PC-3 (cell line): ENCODE results near the gene LMX1A. TPM values are rescaled to one million over a fixed set of nuclear protein-coding genes. Genes with fewer than 3 reads are reported as not detected.

Source experiments
- ATAC-seq: fragments of 200-7000 bp; cut with Tn5 transposase; 2 replicates; pipeline ENCODE4 v1.9.1; 2020; ENCODE audit warnings: mild to moderate bottlenecking, moderate library complexity
- BruUV-seq: library from RNA; stranded (reverse); fragments of 400-500 nt; replicated peaks from 2 replicates; lab custom pipeline; 2021; lab: Mats Ljungman, UMichigan
- CTCF ChIA-PET: fragments of 300-600 bp; sonication (Branson Sonifier 250); formaldehyde crosslinking; loops from one replicate; lab custom pipeline; 2022; ENCODE audit warnings: antibody characterized with exemption; lab: Charles Lee
- POLR2A ChIA-PET: fragments of 300-600 bp; sonication (Branson Sonifier 250); formaldehyde crosslinking; loops from one replicate; lab custom pipeline; 2022; ENCODE audit warnings: antibody characterized with exemption; ENCODE audit not compliant: unreplicated experiment; lab: Charles Lee
- DNase-seq: peaks from one replicate; pipeline ENCODE4 v3.0.0-alpha.2; 2015
- H2AFZ ChIP-seq: fragments of 300-600 bp; sonication (generic); 2 replicates; pipeline ENCODE4 v1.6.0; 2016; ENCODE audit warnings: antibody characterized with exemption, low read length
- H3F3A ChIP-seq: fragments of 300-600 bp; sonication (generic); one replicate; pipeline ENCODE4 v1.6.0; 2017; ENCODE audit warnings: antibody characterized with exemption, low read length, control low read depth, mild to moderate bottlenecking; ENCODE audit not compliant: unreplicated experiment
- H3K27ac ChIP-seq: fragments of 300-600 bp; sonication (generic); 2 replicates; pipeline ENCODE4 v1.5.1; 2016; ENCODE audit warnings: mild to moderate bottlenecking, low read length
- H3K27me3 ChIP-seq: fragments of 300-600 bp; sonication (generic); 2 replicates; pipeline ENCODE4 v1.6.1; 2016; ENCODE audit warnings: low read length, mixed read lengths
- H3K36me3 ChIP-seq: fragments of 300-600 bp; sonication (generic); 2 replicates; pipeline ENCODE4 v1.6.1; 2016; ENCODE audit warnings: low read depth, mixed run types, low read length, mixed read lengths
- H3K4me1 ChIP-seq: fragments of 300-600 bp; sonication (generic); 2 replicates; pipeline ENCODE4 v1.5.1; 2016; ENCODE audit warnings: low read length; ENCODE audit not compliant: insufficient read depth
- H3K4me2 ChIP-seq: fragments of 300-600 bp; sonication (generic); 2 replicates; pipeline ENCODE4 v1.6.0; 2016; ENCODE audit warnings: low read length
- H3K4me3 ChIP-seq: fragments of 300-600 bp; sonication (generic); 2 replicates; pipeline ENCODE4 v1.5.1; 2016; ENCODE audit warnings: mild to moderate bottlenecking, low read length, mixed read lengths
- H3K79me2 ChIP-seq: fragments of 300-600 bp; sonication (generic); 2 replicates; pipeline ENCODE4 v1.6.1; 2017; ENCODE audit warnings: low read length, mixed read lengths
- H3K9ac ChIP-seq: fragments of 300-600 bp; sonication (generic); 2 replicates; pipeline ENCODE4 v1.6.0; 2016; ENCODE audit warnings: mild to moderate bottlenecking, low read length
- H3K9me2 ChIP-seq: fragments of 300-600 bp; sonication (generic); replicated peaks from 2 replicates; pipeline ENCODE4 v1.6.1; 2016; ENCODE audit warnings: mixed run types, low read length, mixed read lengths
- H3K9me3 ChIP-seq: fragments of 300-600 bp; sonication (generic); 2 replicates; pipeline ENCODE4 v1.6.1; 2016; ENCODE audit warnings: low read length, mixed read lengths
- H4K20me1 ChIP-seq: fragments of 300-600 bp; sonication (generic); 2 replicates; pipeline ENCODE4 v1.6.1; 2016; ENCODE audit warnings: low read length, mixed read lengths
- EZH2 ChIP-seq: fragments of 300-600 bp; sonication (generic); IDR thresholded peaks from one replicate; pipeline ENCODE4 v1.6.1; 2017; ENCODE audit warnings: antibody characterized with exemption, mild to moderate bottlenecking, low read length; ENCODE audit not compliant: unreplicated experiment
- EZH2phosphoT487 ChIP-seq: fragments of 300-600 bp; sonication (generic); IDR thresholded peaks from 2 replicates; pipeline ENCODE4 v1.6.1; 2018; ENCODE audit warnings: mild to moderate bottlenecking, antibody characterized with exemption, low read length, borderline replicate concordance
- intact Hi-C: fragments of 100-400 bp; cut with micrococcal nuclease; formaldehyde crosslinking; loops from 2 replicates; pipeline ENCODE4 v1.9.0; 2023
- total RNA-seq: library from RNA; depleted of rRNA; stranded (reverse); fragments of >200 nt; gene quantifications from 2 replicates; pipeline ENCODE4 v1.2.3, GENCODE V29; 2014
- TF ChIP-seq, protein P1 (sequence below): fragments of 300-600 bp; sonication (generic); conservative IDR thresholded peaks from 2 replicates; pipeline ENCODE4 v1.5.1; 2017; ENCODE audit warnings: antibody characterized with exemption, low read depth, mild to moderate bottlenecking, low read length

LMX1A gene
- total RNA-seq, 1 experiment from 2014 or later = not detected

DNA sequence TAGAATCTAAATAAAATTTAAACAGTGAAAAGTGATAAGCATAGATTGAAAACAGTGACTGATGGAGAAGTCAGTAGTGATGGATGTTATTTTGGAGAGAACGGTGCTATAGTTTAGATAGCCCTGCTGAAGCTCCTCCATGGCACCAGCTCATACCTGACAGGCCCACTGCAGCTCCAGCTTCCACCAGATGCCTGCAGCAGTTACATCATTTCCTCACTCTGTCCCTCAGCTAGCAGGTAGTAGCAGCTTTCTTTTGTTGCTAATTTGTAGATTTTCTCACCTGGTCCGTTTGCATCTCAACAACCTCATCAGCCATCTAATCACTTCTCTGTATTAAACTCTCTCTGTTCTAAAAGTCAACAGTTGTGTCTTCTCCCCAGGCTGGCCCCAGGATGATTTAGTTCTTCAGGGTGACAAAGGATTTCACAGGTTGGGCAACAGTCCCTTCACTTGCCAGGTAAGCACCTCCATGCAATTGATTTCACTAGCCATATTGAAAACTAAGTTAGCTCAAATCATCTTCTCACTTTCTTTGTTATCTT is 128.3 kb downstream of the LMX1A start:
- H2AFZ ChIP-seq = no peak overlapping the region
- peaks cover 5% of the 10 kb centered on the region; the same call in 1 of the 2 replicates for H3K9me2 ChIP-seq
- no peak overlapping the region for H3K4me2 ChIP-seq
- H3K27me3 ChIP-seq = peaks cover 33% of the 10 kb centered on the region
- no peak for TF ChIP-seq EZH2phosphoT487
- ChIA-PET POLR2A (no interaction called here), CTCF (no interaction called here)
- DNase-seq (no peak), ATAC-seq (no peak)
- BruUV-seq = no TSS peak
- no peaks in the 10 kb centered on the region for H4K20me1 ChIP-seq
- H3K9ac ChIP-seq = no peak overlapping the region
- H3K4me1 ChIP-seq = no peaks in the 10 kb centered on the region
- no peaks in the 10 kb centered on the region for H3K36me3 ChIP-seq
- no peaks in the 10 kb centered on the region for H3K9me3 ChIP-seq
- no peaks in the 10 kb centered on the region for H3K79me2 ChIP-seq
- no peak overlapping the region for H3K4me3 ChIP-seq
- H3K27ac ChIP-seq = no peak overlapping the region
- no peaks in the 10 kb centered on the region for H3F3A ChIP-seq
- intact Hi-C loops = no loop called here

DNA sequence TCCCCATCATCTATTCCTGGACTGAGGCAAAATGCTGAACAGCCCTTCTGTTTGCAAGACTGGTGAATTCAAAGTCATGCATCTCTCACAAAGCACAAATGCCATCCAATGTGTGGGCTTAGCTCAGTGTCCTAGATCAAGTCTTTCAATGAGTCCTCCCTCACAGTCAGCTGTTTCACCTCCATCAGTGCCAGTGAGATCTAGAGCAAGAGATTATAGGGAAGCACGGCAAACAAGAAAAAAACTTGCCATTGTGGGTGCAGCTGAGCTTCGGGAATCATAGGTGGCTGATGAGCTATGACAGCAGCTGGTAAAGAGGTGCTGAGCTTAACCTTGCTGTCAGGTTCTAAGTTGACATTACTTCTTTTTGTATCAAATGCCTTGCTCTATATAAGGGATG is 130.2 kb downstream of the LMX1A start:
- Histone ChIP-seq H3K9me3 (no peaks in the 10 kb centered on the region), H4K20me1 (no peaks in the 10 kb centered on the region), H3K4me1 (no peaks in the 10 kb centered on the region), H3K4me3 (no peak overlapping the region), H3K27me3 (peaks cover 15% of the 10 kb centered on the region; the same call in 1 of the 2 replicates), H3K9ac (no peak overlapping the region), H2AFZ (no peak overlapping the region), H3K9me2 (peaks cover 5% of the 10 kb centered on the region; the same call in 1 of the 2 replicates), H3K79me2 (no peaks in the 10 kb centered on the region), H3K4me2 (no peak overlapping the region), H3K36me3 (no peaks in the 10 kb centered on the region), H3K27ac (no peak overlapping the region), H3F3A (no peaks in the 10 kb centered on the region)
- DNase-seq (no peak), ATAC-seq (no peak)
- BruUV-seq = no TSS peak
- TF ChIP-seq, protein P1, sequence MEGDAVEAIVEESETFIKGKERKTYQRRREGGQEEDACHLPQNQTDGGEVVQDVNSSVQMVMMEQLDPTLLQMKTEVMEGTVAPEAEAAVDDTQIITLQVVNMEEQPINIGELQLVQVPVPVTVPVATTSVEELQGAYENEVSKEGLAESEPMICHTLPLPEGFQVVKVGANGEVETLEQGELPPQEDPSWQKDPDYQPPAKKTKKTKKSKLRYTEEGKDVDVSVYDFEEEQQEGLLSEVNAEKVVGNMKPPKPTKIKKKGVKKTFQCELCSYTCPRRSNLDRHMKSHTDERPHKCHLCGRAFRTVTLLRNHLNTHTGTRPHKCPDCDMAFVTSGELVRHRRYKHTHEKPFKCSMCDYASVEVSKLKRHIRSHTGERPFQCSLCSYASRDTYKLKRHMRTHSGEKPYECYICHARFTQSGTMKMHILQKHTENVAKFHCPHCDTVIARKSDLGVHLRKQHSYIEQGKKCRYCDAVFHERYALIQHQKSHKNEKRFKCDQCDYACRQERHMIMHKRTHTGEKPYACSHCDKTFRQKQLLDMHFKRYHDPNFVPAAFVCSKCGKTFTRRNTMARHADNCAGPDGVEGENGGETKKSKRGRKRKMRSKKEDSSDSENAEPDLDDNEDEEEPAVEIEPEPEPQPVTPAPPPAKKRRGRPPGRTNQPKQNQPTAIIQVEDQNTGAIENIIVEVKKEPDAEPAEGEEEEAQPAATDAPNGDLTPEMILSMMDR = no peak
- TF ChIP-seq EZH2 (no peak), EZH2phosphoT487 (no peak)
- ChIA-PET CTCF (no interaction called here), POLR2A (no interaction called here)
- intact Hi-C loops = no loop called here

DNA sequence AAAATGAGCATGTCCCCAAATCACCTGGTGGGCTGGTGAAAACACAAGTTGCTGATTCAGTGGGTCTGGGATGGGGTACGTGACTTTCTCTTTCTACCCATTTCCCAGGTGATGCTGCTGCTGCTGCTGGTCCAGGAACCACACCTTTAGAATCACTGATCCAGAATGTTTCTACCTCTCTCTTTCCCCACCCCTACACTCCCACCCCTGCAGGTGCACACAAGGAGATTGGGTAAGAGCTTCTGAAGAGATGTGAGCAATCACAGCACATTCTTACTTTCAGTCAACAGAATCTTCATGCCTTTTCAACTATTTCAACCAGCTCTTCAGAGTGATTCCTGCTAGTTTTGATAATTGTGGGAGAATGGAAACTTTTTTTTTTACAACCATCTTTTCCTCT is 130.9 kb downstream of the LMX1A start:
- no peaks in the 10 kb centered on the region for H3K4me1 ChIP-seq
- H2AFZ ChIP-seq = no peak overlapping the region
- ChIA-PET CTCF (no interaction called here), POLR2A (no interaction called here)
- TF ChIP-seq EZH2 (no peak), EZH2phosphoT487 (no peak)
- TF ChIP-seq, protein P1 = no peak
- ATAC-seq (no peak), DNase-seq (no peak)
- intact Hi-C loops = no loop called here
- H3K9me2 ChIP-seq = peaks cover 5% of the 10 kb centered on the region; the same call in 1 of the 2 replicates
- H3K27me3 ChIP-seq = peaks cover 14% of the 10 kb centered on the region; the same call in 1 of the 2 replicates
- no peaks in the 10 kb centered on the region for H3K36me3 ChIP-seq
- no peaks in the 10 kb centered on the region for H3K79me2 ChIP-seq
- no peak overlapping the region for H3K9ac ChIP-seq
- no TSS peak for BruUV-seq
- H4K20me1 ChIP-seq = no peaks in the 10 kb centered on the region
- no peak overlapping the region for H3K27ac ChIP-seq
- no peaks in the 10 kb centered on the region for H3F3A ChIP-seq
- H3K4me3 ChIP-seq = no peak overlapping the region
- H3K4me2 ChIP-seq = no peak overlapping the region
- no peaks in the 10 kb centered on the region for H3K9me3 ChIP-seq
